HG03521 (cell line): ENCODE results near the gene GBP7.
"Not testable (repeated sequence)": the region's sequence is repeated elsewhere in the genome, so short reads cannot be mapped to it uniquely, and the experiment has no call there.

Experiments
- ATAC-seq: cut with Tn5 transposase; IDR thresholded peaks from one replicate; pipeline ENCODE4 v1.9.1; 2021; ENCODE audit warnings: mild to moderate bottlenecking, moderate library complexity; ENCODE audit not compliant: unreplicated experiment

The GBP7 gene

GRCh38 chr1:89175601-89176256 is at the start of gene GBP7:
Gene GBP7, minus strand, starts transcription at chr1:89176003. Its CDS starts 4,068 bp downstream, at chr1:89171935.
- no peak for ATAC-seq

- no peak for ATAC-seq
Measured at GRCh38 chr1:89221341-89221740, 45.5 kb upstream of the GBP7 start.

- not testable (repeated sequence) for ATAC-seq
Measured at GRCh38 chr1:89219851-89220250, 44.0 kb upstream of the GBP7 start.

GRCh38 chr1:89218941-89219340 is 43.1 kb upstream of the GBP7 start:
- not testable (repeated sequence) for ATAC-seq

GRCh38 chr1:89213347-89213746 is 37.5 kb upstream of the GBP7 start:
- no peak for ATAC-seq

GRCh38 chr1:89211035-89211634 is 35.3 kb upstream of the GBP7 start:
- no peak for ATAC-seq

- ATAC-seq = no peak
Measured at GRCh38 chr1:89206373-89206772, 30.6 kb upstream of the GBP7 start.

- no peak for ATAC-seq
Measured at GRCh38 chr1:89203166-89203565, 27.4 kb upstream of the GBP7 start.

GRCh38 chr1:89201106-89201794 is 25.4 kb upstream of the GBP7 start:
- ATAC-seq = peak; percentile 65

- ATAC-seq = no peak
Measured at GRCh38 chr1:89200663-89201062, 24.9 kb upstream of the GBP7 start.

GRCh38 chr1:89199525-89200031 is 23.8 kb upstream of the GBP7 start:
- no peak for ATAC-seq

GRCh38 chr1:89198491-89199072 is 22.8 kb upstream of the GBP7 start, which contains the start of gene GBP4:
Gene GBP4, minus strand, starts transcription at chr1:89198942. Its CDS starts 108 bp downstream, at chr1:89198834.
- ATAC-seq = peak; percentile 35

- ATAC-seq = no peak
Measured at GRCh38 chr1:89198081-89198480, 22.3 kb upstream of the GBP7 start.

GRCh38 chr1:89195476-89195875 is 19.7 kb upstream of the GBP7 start:
- ATAC-seq = no peak

GRCh38 chr1:89191314-89191713 is 15.5 kb upstream of the GBP7 start:
- no peak for ATAC-seq

GRCh38 chr1:89190017-89190416 is 14.2 kb upstream of the GBP7 start:
- no peak for ATAC-seq

GRCh38 chr1:89179343-89179742 is 3.5 kb upstream of the GBP7 start:
- no peak for ATAC-seq

- ATAC-seq = no peak
Measured at GRCh38 chr1:89176971-89177370, 1.2 kb upstream of the GBP7 start.

- no peak for ATAC-seq
Measured at GRCh38 chr1:89174491-89174890, 1.3 kb downstream of the GBP7 start.

- ATAC-seq = no peak
Measured at GRCh38 chr1:89172468-89173143, 3.2 kb downstream of the GBP7 start.

- ATAC-seq = no peak
Measured at GRCh38 chr1:89171067-89171438, 4.8 kb downstream of the GBP7 start.
